ENCODE measurements around the gene ALKBH1.

- TF ChIP-seq CTCF (IDR thresholded peaks at IDR 0.05; ENCODE audit: low read depth, low read length, poor library complexity, severe bottlenecking) (no peak), EZH2phosphoT487 (IDR thresholded peaks at IDR 0.05; ENCODE audit: borderline replicate concordance, low read length) (no peak)
Measured at GRCh38 chr14:77682158-77682553, 25.7 kb downstream of the ALKBH1 start.
